HepG2 (cell line): ENCODE data around the gene ADGRF1. TPM values are rescaled to one million over a fixed set of nuclear protein-coding genes. Genes with fewer than 3 reads are reported as not detected.
A peak's percentile ranks its signal among the peaks of the same experiment; 100 is the strongest.

Source experiments
- ATAC-seq: fragments of 200-7000 bp; cut with Tn5 transposase; 3 replicates; pipeline ENCODE4 v1.9.1; 2020; ENCODE audit warnings: mild to moderate bottlenecking, moderate library complexity
- BruUV-seq: library from RNA; stranded (reverse); fragments of 400-500 nt; replicated peaks from 2 replicates; lab custom pipeline; 2021; lab: Mats Ljungman, UMichigan
- CTCF ChIA-PET: fragments of 300-600 bp; formaldehyde crosslinking; extraction: SDS; loops from one replicate; lab custom pipeline; 2021; ENCODE audit warnings: low total read pairs, inconsistent platforms, low intra/inter-chr PET ratio; lab: Yijun Ruan, JAX
- POLR2A ChIA-PET: fragments of 350-600 bp; sonication (Branson Sonifier 250); formaldehyde crosslinking; loops from one replicate; lab custom pipeline; 2020; ENCODE audit warnings: antibody characterized with exemption, inconsistent platforms; lab: Yijun Ruan, JAX
- DNase-seq: peaks from one replicate; pipeline ENCODE4 v3.0.0-alpha.2; 2015; ENCODE audit warnings: low spot score
- FAIRE-seq: peaks from 3 replicates; lab custom pipeline; 2011; peaks lifted over from hg19 to GRCh38; lab: Jason Lieb, UNC
- H2AFZ ChIP-seq: one replicate; pipeline ENCODE4 v1.6.1; 2011; ENCODE audit warnings: low read length, inconsistent platforms
- H3K27ac ChIP-seq: fragments of 300-600 bp; 3 replicates; pipeline ENCODE4 v1.8.0; 2011; ENCODE audit warnings: mixed run types, mild to moderate bottlenecking, mixed read lengths, low read length, inconsistent platforms; ENCODE audit not compliant: insufficient read depth; ENCODE audit errors: extremely low read length
- H3K27me3 ChIP-seq, 2 experiments: fragments of 200-600 bp in 1 of 2; 2 replicates in 1 of 2; 3 replicates in 1 of 2; pipeline versions ENCODE4 v1.6.0 to v1.8.0; 2011; ENCODE audit warnings: low read length in 2 of 2, mild to moderate bottlenecking in 2 of 2, moderate library complexity in 2 of 2, inconsistent platforms in 1 of 2; ENCODE audit not compliant: insufficient read depth in 2 of 2, control insufficient read depth in 1 of 2
- H3K36me3 ChIP-seq, 2 experiments: fragments of 200-600 bp in 1 of 2; replicated peaks in 1 of 2; 2 replicates in 1 of 2; 3 replicates in 1 of 2; pipeline versions ENCODE4 v1.5.1 to v1.8.0; 2011; ENCODE audit warnings: low read length in 2 of 2, inconsistent platforms in 1 of 2; ENCODE audit not compliant: insufficient read depth in 2 of 2, control insufficient read depth in 1 of 2
- H3K4me1 ChIP-seq: 2 replicates; pipeline ENCODE4 v1.5.1; 2012; ENCODE audit warnings: low read length, inconsistent platforms; ENCODE audit not compliant: insufficient read depth
- H3K4me2 ChIP-seq: 2 replicates; pipeline ENCODE4 v1.6.0; 2011; ENCODE audit warnings: low read depth, low read length, inconsistent platforms
- H3K4me3 ChIP-seq, 3 experiments: fragments of 200-600 bp in 1 of 3; sonication (generic), shearing (Covaris generic) in 1 of 3; replicated peaks in 1 of 3; 2 replicates each; pipeline ENCODE4 v1.5.1; 2011 to 2016; ENCODE audit warnings: low read length in 3 of 3, inconsistent platforms in 2 of 3, low read depth in 2 of 3, mild to moderate bottlenecking in 2 of 3, control low read depth in 1 of 3, mixed read lengths in 1 of 3; ENCODE audit not compliant: insufficient read depth in 1 of 3
- H3K79me2 ChIP-seq: one replicate; pipeline ENCODE4 v1.6.1; 2011; ENCODE audit warnings: low read length, inconsistent platforms; ENCODE audit not compliant: insufficient read depth
- H3K9ac ChIP-seq: 2 replicates; pipeline ENCODE4 v1.6.0; 2011; ENCODE audit warnings: mild to moderate bottlenecking, low read depth, low read length, inconsistent platforms; ENCODE audit not compliant: insufficient read depth
- H3K9me3 ChIP-seq: 2 replicates; pipeline ENCODE4 v1.5.1; 2012; ENCODE audit warnings: mild to moderate bottlenecking, low read length
- H4K20me1 ChIP-seq: 2 replicates; pipeline ENCODE4 v1.6.0; 2011; ENCODE audit warnings: inconsistent platforms, mild to moderate bottlenecking, low read length, moderate library complexity; ENCODE audit not compliant: insufficient read depth
- AHDC1 ChIP-seq: sonication (generic); formaldehyde crosslinking; IDR thresholded peaks from 2 replicates; pipeline ENCODE4 v1.5.1; 2020; ENCODE audit warnings: mild to moderate bottlenecking, missing genetic modification reagents, borderline replicate concordance
- ARHGAP35 ChIP-seq: sonication (generic); formaldehyde crosslinking; IDR thresholded peaks from 2 replicates; pipeline ENCODE4 v1.9.0; 2022; ENCODE audit warnings: mild to moderate bottlenecking, inconsistent platforms, moderate library complexity, missing genetic modification reagents, borderline replicate concordance
- GABPA ChIP-seq, 2 experiments: IDR thresholded peaks; 2 replicates each; pipeline ENCODE4 v1.6.1; 2011 to 2016; ENCODE audit warnings: low read depth in 2 of 2, low read length in 1 of 2, missing biosample characterization in 1 of 2, missing genetic modification characterization in 1 of 2
- KLF9 ChIP-seq: IDR thresholded peaks from 2 replicates; pipeline ENCODE4 v1.6.1; 2016; ENCODE audit warnings: low read depth
- NRL ChIP-seq: sonication (generic); formaldehyde crosslinking; IDR thresholded peaks from 2 replicates; pipeline ENCODE4 v1.5.0; 2020; ENCODE audit warnings: missing genetic modification reagents, mild to moderate bottlenecking, moderate library complexity, borderline replicate concordance
- SIN3B ChIP-seq: fragments of 150-350 bp; IDR thresholded peaks from 2 replicates; pipeline ENCODE4 v1.6.1; 2014; ENCODE audit warnings: low read length
- SOX13 ChIP-seq, 3 experiments: fragments of 450-650 bp in 1 of 3; sonication (generic) in 1 of 3; formaldehyde crosslinking in 1 of 3; IDR thresholded peaks in 2 of 3; conservative IDR thresholded peaks in 1 of 3; 2 replicates each; pipeline versions ENCODE4 v1.5.0 to v1.6.1; 2016 to 2020; ENCODE audit warnings: antibody characterized with exemption in 1 of 3, mild to moderate bottlenecking in 1 of 3, missing compliant biosample characterization in 1 of 3, missing genetic modification reagents in 1 of 3, moderate library complexity in 1 of 3
- TEAD2 ChIP-seq: sonication (generic); formaldehyde crosslinking; IDR thresholded peaks from 2 replicates; pipeline ENCODE4 v1.9.0; 2021; ENCODE audit warnings: missing genetic modification reagents
- ZNF296 ChIP-seq: sonication (generic); formaldehyde crosslinking; conservative IDR thresholded peaks from 2 replicates; pipeline ENCODE4 v1.5.0; 2020; ENCODE audit warnings: mild to moderate bottlenecking, missing genetic modification reagents
- ZNF446 ChIP-seq: sonication (generic); formaldehyde crosslinking; IDR thresholded peaks from 2 replicates; pipeline ENCODE4 v1.5.0; 2020; ENCODE audit warnings: mild to moderate bottlenecking, missing genetic modification reagents
- ZNF605 ChIP-seq: sonication (generic); formaldehyde crosslinking; IDR thresholded peaks from 2 replicates; pipeline ENCODE4 v1.8.0; 2022; ENCODE audit warnings: mild to moderate bottlenecking, missing genetic modification reagents
- WGBS: methylation state at CpG from one replicate; pipeline ENCODE4 v1.1.6; 2017; ENCODE audit warnings: low lambda C conversion rate; 5-methylcytosine and 5-hydroxymethylcytosine counted together
- in situ Hi-C: cut with HindIII; loops from 2 replicates; pipeline ENCODE4 v1.10.0; 2017; ENCODE audit warnings: low pct_unique_long_range_greater_than_20kb; ENCODE audit not compliant: extremely low pct_ligation_motif_present
- intact Hi-C: fragments of 100-400 bp; cut with micrococcal nuclease; formaldehyde crosslinking; loops from one replicate; pipeline ENCODE4 v1.10.0; 2022; ENCODE audit not compliant: unreplicated experiment
- polyA plus RNA-seq, 8 experiments: library from polyadenylated mRNA; depleted of rRNA in 3 of 8; stranded (reverse) in 7 of 8; unstranded in 1 of 8; fragments of >200 nt; fragmentation: Illumina TruSeq in 4 of 8; extraction: Trizol in 4 of 8; gene quantifications; 2 replicates each; pipeline versions ENCODE4 v1.2.1 to v1.2.3, GENCODE V29; 2011 to 2016; ENCODE audit warnings: low read depth in 4 of 8, missing spikeins in 1 of 8, mixed read lengths in 1 of 8; ENCODE audit not compliant: insufficient read depth in 1 of 8
- total RNA-seq, 5 experiments: library from RNA; depleted of rRNA; stranded (reverse); fragments of >200 nt; fragmentation: Illumina TruSeq; extraction: Trizol; gene quantifications; 2 replicates each; pipeline ENCODE4 v1.2.3, GENCODE V29; 2016; ENCODE audit warnings: low read depth in 1 of 5

Gene ADGRF1
- total and polyA plus RNA-seq, 2 of the 13 experiments (the other 11 are each of a cell fraction or from before 2014, with no cell fraction given) = not detected

GRCh38 chr6:46949632-46950280, 92.4 kb downstream of the ADGRF1 start:
- BruUV-seq = no TSS peak
- Histone ChIP-seq H3K4me3 (no peak overlapping the region), H3K27me3 (peaks cover 2 to 58% of the 10 kb centered on the region in 2 experiments; a peak in 3 of 5 replicates), H3K4me1 (peaks cover 4% of the 10 kb centered on the region; the same call in 1 of the 2 replicates), H3K4me2 (no peak overlapping the region), H3K9ac (no peak overlapping the region), H3K9me3 (no peaks in the 10 kb centered on the region), H3K79me2 (no peaks in the 10 kb centered on the region), H2AFZ (no peak overlapping the region), H3K36me3 (no peaks in the 10 kb centered on the region), H4K20me1 (no peaks in the 10 kb centered on the region), H3K27ac (no peak overlapping the region)
- in situ Hi-C loops = no loop called here
- FAIRE-seq = no peak
- POLR2A ChIA-PET = no interaction called here
- intact Hi-C loops = no loop called here
- CTCF ChIA-PET = no interaction called here
- no peak for TF ChIP-seq SOX13 (IDR thresholded peaks at IDR 0.05)
- peak in 1 of 2 experiments; percentile 20; a peak in 1 of 4 replicates for TF ChIP-seq SOX13 (CRISPR knock-in tag; conservative IDR thresholded peaks at IDR 0.05 in 1 of 2, IDR thresholded peaks at IDR 0.05 in 1 of 2)
- no peak for TF ChIP-seq ZNF296 (CRISPR knock-in tag)
- no peak for ATAC-seq
- no peak for DNase-seq
- 5% methylated on average over 8 of the region's 8 CpGs for WGBS

GRCh38 chr6:46948699-46949098, 93.4 kb downstream of the ADGRF1 start:
- intact Hi-C loops = no loop called here
- in situ Hi-C loops = no loop called here
- Histone ChIP-seq H3K4me3 (no peak overlapping the region), H3K27me3 (peaks cover 2 to 50% of the 10 kb centered on the region in 2 experiments; a peak in 3 of 5 replicates), H2AFZ (no peak overlapping the region), H3K9me3 (no peaks in the 10 kb centered on the region), H3K27ac (no peak overlapping the region), H3K36me3 (no peaks in the 10 kb centered on the region), H3K79me2 (no peaks in the 10 kb centered on the region), H3K4me1 (peaks cover 4% of the 10 kb centered on the region; the same call in 1 of the 2 replicates), H3K9ac (no peak overlapping the region), H4K20me1 (no peaks in the 10 kb centered on the region), H3K4me2 (no peak overlapping the region)
- no TSS peak for BruUV-seq
- ChIA-PET CTCF (no interaction called here), POLR2A (no interaction called here)
- WGBS = 57% methylated on average over 8 of the region's 8 CpGs
- DNase-seq (no peak), FAIRE-seq (no peak), ATAC-seq (no peak)
- TF ChIP-seq AHDC1 (CRISPR knock-in tag) (no peak), SIN3B (no peak), ZNF605 (CRISPR knock-in tag) (no peak), NRL (CRISPR knock-in tag) (no peak), ARHGAP35 (CRISPR knock-in tag) (no peak), ZNF446 (CRISPR knock-in tag) (no peak), TEAD2 (CRISPR knock-in tag) (no peak), KLF9 (CRISPR knock-in tag) (no peak), GABPA (IDR thresholded peaks at IDR 0.05; ENCODE audit: low read depth, low read length) (no peak), GABPA (CRISPR knock-in tag; IDR thresholded peaks at IDR 0.05; ENCODE audit: low read depth) (no peak)
